Measurements from ENCODE around the gene CERT1. TPM values are rescaled to one million over a fixed set of nuclear protein-coding genes. Genes with fewer than 3 reads are reported as not detected.

The CERT1 gene
- total and polyA plus RNA-seq, 9 of the 15 experiments (the other 6 are each of a cell fraction or from before 2014, with no cell fraction given): 3.4 to 24.7 (median 9.8) TPM

- Histone ChIP-seq H3K27me3 (ENCODE audit: control insufficient read depth in 2 of 2, insufficient read depth in 2 of 2, low read length in 2 of 2) (no peaks in the 10 kb centered on the region), H3K9me1 (ENCODE audit: control insufficient read depth, insufficient read depth, low read length) (no peaks in the 10 kb centered on the region), H3K4me2 (ENCODE audit: insufficient read depth, low read length) (no peak overlapping the region), H2AFZ (ENCODE audit: low read depth, low read length) (no peak overlapping the region), H3K9me3 (replicated peaks; ENCODE audit: control insufficient read depth, insufficient read depth, low read depth, low read length) (peaks cover 12% of the 10 kb centered on the region), H3K27ac (ENCODE audit: extremely low read depth, low read depth, low read length) (no peak overlapping the region), H3K4me3 (no peak overlapping the region), H3K79me2 (ENCODE audit: control insufficient read depth, insufficient read depth, low read length) (peaks cover 82% of the 10 kb centered on the region), H3K4me1 (replicated peaks in 1 of 2; ENCODE audit: control insufficient read depth in 2 of 2, insufficient read depth in 2 of 2, low read length in 2 of 2) (no peaks in the 10 kb centered on the region), H3K9ac (ENCODE audit: insufficient read depth in 1 of 2, low read depth in 2 of 2, low read length in 2 of 2) (no peak overlapping the region), H3K36me3 (ENCODE audit: control insufficient read depth, insufficient read depth, low read length) (0 out of 3 replicates have a peak, but pooled peaks cover 5% of the 10 kb centered on the region), H4K20me1 (replicated peaks; ENCODE audit: control insufficient read depth, insufficient read depth, low read length) (no peaks in the 10 kb centered on the region)
- DNase-seq (ENCODE audit: extremely low read depth in 1 of 4, low spot score in 3 of 4) (no peak), FAIRE-seq (no peak), ATAC-seq (no peak)
- in situ Hi-C loops (cut with MboI): no loop called here
- intact Hi-C loops (cut with micrococcal nuclease): no loop called here
- POLR2A ChIA-PET: interaction anchor here (0.6 kb wide), 3 partner anchors 11 to 1277 kb away, joined by 3 to 4 read pairs (median 3); no protein-coding TSS in a partner anchor
- CTCF ChIA-PET (ENCODE audit: low intra/inter-chr PET ratio): no interaction called here
- no TSS peak for BruUV-seq (replicated peaks)
- WGBS (ENCODE audit: insufficient coverage, low coverage, missing lambda C conversion rate): 44% methylated on average over 1 of the region's 1 CpG
- TF ChIP-seq MCM3 (IDR thresholded peaks at IDR 0.05): no peak
- TF ChIP-seq, protein P1, sequence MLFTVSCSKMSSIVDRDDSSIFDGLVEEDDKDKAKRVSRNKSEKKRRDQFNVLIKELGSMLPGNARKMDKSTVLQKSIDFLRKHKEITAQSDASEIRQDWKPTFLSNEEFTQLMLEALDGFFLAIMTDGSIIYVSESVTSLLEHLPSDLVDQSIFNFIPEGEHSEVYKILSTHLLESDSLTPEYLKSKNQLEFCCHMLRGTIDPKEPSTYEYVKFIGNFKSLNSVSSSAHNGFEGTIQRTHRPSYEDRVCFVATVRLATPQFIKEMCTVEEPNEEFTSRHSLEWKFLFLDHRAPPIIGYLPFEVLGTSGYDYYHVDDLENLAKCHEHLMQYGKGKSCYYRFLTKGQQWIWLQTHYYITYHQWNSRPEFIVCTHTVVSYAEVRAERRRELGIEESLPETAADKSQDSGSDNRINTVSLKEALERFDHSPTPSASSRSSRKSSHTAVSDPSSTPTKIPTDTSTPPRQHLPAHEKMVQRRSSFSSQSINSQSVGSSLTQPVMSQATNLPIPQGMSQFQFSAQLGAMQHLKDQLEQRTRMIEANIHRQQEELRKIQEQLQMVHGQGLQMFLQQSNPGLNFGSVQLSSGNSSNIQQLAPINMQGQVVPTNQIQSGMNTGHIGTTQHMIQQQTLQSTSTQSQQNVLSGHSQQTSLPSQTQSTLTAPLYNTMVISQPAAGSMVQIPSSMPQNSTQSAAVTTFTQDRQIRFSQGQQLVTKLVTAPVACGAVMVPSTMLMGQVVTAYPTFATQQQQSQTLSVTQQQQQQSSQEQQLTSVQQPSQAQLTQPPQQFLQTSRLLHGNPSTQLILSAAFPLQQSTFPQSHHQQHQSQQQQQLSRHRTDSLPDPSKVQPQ (CRISPR knock-in tag; IDR thresholded peaks at IDR 0.05; ENCODE audit: borderline replicate concordance): no peak
- TF ChIP-seq ZNF75A (CRISPR knock-in tag; IDR thresholded peaks at IDR 0.05): no peak
- TF ChIP-seq, protein P2, sequence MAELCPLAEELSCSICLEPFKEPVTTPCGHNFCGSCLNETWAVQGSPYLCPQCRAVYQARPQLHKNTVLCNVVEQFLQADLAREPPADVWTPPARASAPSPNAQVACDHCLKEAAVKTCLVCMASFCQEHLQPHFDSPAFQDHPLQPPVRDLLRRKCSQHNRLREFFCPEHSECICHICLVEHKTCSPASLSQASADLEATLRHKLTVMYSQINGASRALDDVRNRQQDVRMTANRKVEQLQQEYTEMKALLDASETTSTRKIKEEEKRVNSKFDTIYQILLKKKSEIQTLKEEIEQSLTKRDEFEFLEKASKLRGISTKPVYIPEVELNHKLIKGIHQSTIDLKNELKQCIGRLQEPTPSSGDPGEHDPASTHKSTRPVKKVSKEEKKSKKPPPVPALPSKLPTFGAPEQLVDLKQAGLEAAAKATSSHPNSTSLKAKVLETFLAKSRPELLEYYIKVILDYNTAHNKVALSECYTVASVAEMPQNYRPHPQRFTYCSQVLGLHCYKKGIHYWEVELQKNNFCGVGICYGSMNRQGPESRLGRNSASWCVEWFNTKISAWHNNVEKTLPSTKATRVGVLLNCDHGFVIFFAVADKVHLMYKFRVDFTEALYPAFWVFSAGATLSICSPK (IDR thresholded peaks at IDR 0.05; ENCODE audit: borderline replicate concordance): no peak
- TF ChIP-seq, protein P3, sequence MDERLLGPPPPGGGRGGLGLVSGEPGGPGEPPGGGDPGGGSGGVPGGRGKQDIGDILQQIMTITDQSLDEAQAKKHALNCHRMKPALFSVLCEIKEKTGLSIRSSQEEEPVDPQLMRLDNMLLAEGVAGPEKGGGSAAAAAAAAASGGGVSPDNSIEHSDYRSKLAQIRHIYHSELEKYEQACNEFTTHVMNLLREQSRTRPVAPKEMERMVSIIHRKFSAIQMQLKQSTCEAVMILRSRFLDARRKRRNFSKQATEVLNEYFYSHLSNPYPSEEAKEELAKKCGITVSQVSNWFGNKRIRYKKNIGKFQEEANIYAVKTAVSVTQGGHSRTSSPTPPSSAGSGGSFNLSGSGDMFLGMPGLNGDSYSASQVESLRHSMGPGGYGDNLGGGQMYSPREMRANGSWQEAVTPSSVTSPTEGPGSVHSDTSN (CRISPR knock-in tag; IDR thresholded peaks at IDR 0.05; ENCODE audit: low read depth): no peak
- TF ChIP-seq, protein P3 (tag; conservative IDR thresholded peaks at IDR 0.05; ENCODE audit: low read depth): no peak
- no peak for TF ChIP-seq SRSF7 (optimal IDR thresholded peaks at IDR 0.05; ENCODE audit: low read depth, low read length)
- TF ChIP-seq DACH1 (IDR thresholded peaks at IDR 0.05; ENCODE audit: partially characterized antibody): no peak
- no peak for TF ChIP-seq NBN (IDR thresholded peaks at IDR 0.05; ENCODE audit: low read depth)
- TF ChIP-seq MYC (IDR thresholded peaks at IDR 0.05; ENCODE audit: low read depth, low read length): no peak
- TF ChIP-seq MYC (CRISPR knock-in tag; IDR thresholded peaks at IDR 0.05; ENCODE audit: borderline replicate concordance, low read depth): no peak
- TF ChIP-seq FOXK1 (CRISPR knock-in tag; IDR thresholded peaks at IDR 0.05; ENCODE audit: borderline replicate concordance): no peak
- TF ChIP-seq, protein P4, sequence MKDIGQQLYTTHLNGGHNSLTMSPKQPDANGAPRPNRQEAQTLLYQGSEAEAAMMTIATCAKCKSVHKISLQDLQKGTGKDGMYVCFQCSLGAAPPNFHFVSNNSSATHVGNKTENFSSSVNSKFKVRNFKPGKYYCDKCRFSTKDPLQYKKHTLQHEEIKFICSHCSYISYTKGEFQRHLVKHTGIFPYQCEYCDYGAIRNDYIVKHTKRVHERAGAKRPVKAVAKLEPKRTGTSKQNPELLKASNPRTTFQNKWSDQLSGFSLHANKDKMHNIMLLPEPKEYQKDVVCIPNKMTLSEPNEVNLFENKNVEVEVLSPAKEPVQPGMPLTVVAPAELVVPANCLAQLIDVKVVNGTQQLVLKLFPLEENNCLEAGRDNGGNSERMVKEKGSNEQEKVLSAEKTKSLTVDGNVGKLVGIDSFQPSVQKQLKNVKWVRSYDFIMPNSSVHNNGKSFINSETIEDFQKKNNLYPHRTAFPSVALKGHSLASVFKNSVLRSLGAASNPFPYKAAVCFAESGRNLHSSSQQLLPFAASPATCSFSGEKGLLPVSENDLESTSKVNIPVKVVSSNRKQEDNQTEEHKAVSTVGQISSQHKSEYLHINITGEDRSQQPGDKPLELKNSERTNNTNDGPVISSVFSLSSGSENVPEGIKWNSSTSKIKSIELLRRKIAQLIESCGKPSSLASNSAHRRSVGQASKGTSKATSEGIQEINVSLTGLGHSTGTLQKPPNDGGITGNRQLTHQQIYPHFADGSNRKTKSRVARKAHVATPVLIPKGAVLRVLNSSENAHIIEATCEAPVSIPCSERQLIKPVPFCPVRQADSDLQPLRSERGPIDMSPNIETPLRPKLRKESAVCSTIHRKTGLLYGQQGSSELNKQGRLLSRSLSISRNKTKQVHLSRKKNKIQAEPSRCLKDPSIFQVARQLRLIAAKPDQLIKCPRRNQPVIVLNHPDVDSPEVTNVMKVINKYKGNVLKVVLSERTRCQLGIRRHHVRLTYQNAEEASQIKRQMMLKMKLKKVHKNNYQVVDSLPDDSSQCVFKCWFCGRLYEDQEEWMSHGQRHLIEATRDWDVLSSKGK (CRISPR knock-in tag; IDR thresholded peaks at IDR 0.05): no peak
These were observed 13.2 kb upstream of the CERT1 start for GRCh38 chr5:75524591-75524990.
